Ectodermal cell (in vitro differentiated cells): ENCODE measurements around the gene SLC66A1.

Source experiments
- H3K27ac ChIP-seq: 2 replicates; pipeline ENCODE4 v1.7.0; 2013; ENCODE audit warnings: mild to moderate bottlenecking, low read depth, low read length; ENCODE audit not compliant: insufficient read depth, poor library complexity, severe bottlenecking
- H3K27me3 ChIP-seq: 2 replicates; pipeline ENCODE4 v1.7.0; 2013; ENCODE audit warnings: mild to moderate bottlenecking, low read length; ENCODE audit not compliant: insufficient read depth, control insufficient read depth, poor library complexity, severe bottlenecking
- H3K36me3 ChIP-seq: one replicate; pipeline ENCODE4 v1.7.0; 2013; ENCODE audit warnings: low read length; ENCODE audit not compliant: control insufficient read depth, insufficient read depth
- H3K4me1 ChIP-seq: one replicate; pipeline ENCODE4 v1.7.0; 2013; ENCODE audit warnings: low read length; ENCODE audit not compliant: control insufficient read depth, insufficient read depth
- H3K4me3 ChIP-seq: 2 replicates; pipeline ENCODE4 v1.7.0; 2013; ENCODE audit warnings: low read depth, low read length, control low read depth; ENCODE audit not compliant: insufficient read depth
- H3K9me3 ChIP-seq: 2 replicates; pipeline ENCODE4 v1.7.0; 2013; ENCODE audit warnings: mild to moderate bottlenecking, low read length, moderate library complexity; ENCODE audit not compliant: control insufficient read depth
- WGBS, 2 experiments: methylation state at CpG; one replicate each; pipeline ENCODE4 v1.1.7; 2013; ENCODE audit warnings: missing lambda C conversion rate in 2 of 2; 5-methylcytosine and 5-hydroxymethylcytosine counted together

Gene SLC66A1

GRCh38 chr1:19305880-19306279 lies 6.2 kb upstream of the SLC66A1 start:
- WGBS, 2 experiments, result 94 to 95% methylated on average over 11 of the region's 11 CpGs

GRCh38 chr1:19306941-19307340 lies 5.2 kb upstream of the SLC66A1 start:
- no peaks in the 10 kb centered on the region for H3K27me3 ChIP-seq
- no peak overlapping the region for H3K4me3 ChIP-seq
- H3K4me1 ChIP-seq, result no peaks in the 10 kb centered on the region
- H3K36me3 ChIP-seq, result peaks cover 42% of the 10 kb centered on the region
- H3K27ac ChIP-seq, result no peak overlapping the region
- H3K9me3 ChIP-seq, result no peaks in the 10 kb centered on the region
- WGBS, 2 experiments, result 95 to 98% methylated on average over 6 of the region's 6 CpGs

More at GRCh38 chr1:19305880-19306279, 6.2 kb upstream of the SLC66A1 start:
- Histone ChIP-seq H3K36me3 (peaks cover 42% of the 10 kb centered on the region), H3K9me3 (no peaks in the 10 kb centered on the region), H3K4me1 (no peaks in the 10 kb centered on the region), H3K27ac (no peak overlapping the region), H3K4me3 (no peak overlapping the region), H3K27me3 (no peaks in the 10 kb centered on the region)

- WGBS, 2 experiments, result 94% methylated on average over 10 of the region's 10 CpGs
- H3K4me1 ChIP-seq, result peaks cover 2% of the 10 kb centered on the region
- no peak overlapping the region for H3K4me3 ChIP-seq
- no peaks in the 10 kb centered on the region for H3K9me3 ChIP-seq
- H3K36me3 ChIP-seq, result peaks cover 42% of the 10 kb centered on the region
- no peak overlapping the region for H3K27ac ChIP-seq
- no peaks in the 10 kb centered on the region for H3K27me3 ChIP-seq
Measured at GRCh38 chr1:19307794-19308508, 4.2 kb upstream of the SLC66A1 start.

- H3K36me3 ChIP-seq, result peaks cover 39% of the 10 kb centered on the region
- no peak overlapping the region for H3K27ac ChIP-seq
- H3K4me1 ChIP-seq, result peaks cover 6% of the 10 kb centered on the region
- WGBS, 2 experiments, result 83 to 84% methylated on average over 3 of the region's 3 CpGs
- no peaks in the 10 kb centered on the region for H3K9me3 ChIP-seq
- H3K27me3 ChIP-seq, result no peaks in the 10 kb centered on the region
- no peak overlapping the region for H3K4me3 ChIP-seq
Measured at GRCh38 chr1:19308509-19308907, 3.6 kb upstream of the SLC66A1 start.

GRCh38 chr1:19309123-19309813 lies 2.9 kb upstream of the SLC66A1 start:
- H3K27ac ChIP-seq, result no peak overlapping the region
- WGBS, 2 experiments, result 91 to 93% methylated on average over 6 of the region's 6 CpGs
- no peaks in the 10 kb centered on the region for H3K27me3 ChIP-seq
- no peak overlapping the region for H3K4me3 ChIP-seq
- no peaks in the 10 kb centered on the region for H3K9me3 ChIP-seq
- peaks cover 6% of the 10 kb centered on the region for H3K4me1 ChIP-seq
- H3K36me3 ChIP-seq, result peaks cover 34% of the 10 kb centered on the region

- no peak overlapping the region for H3K4me3 ChIP-seq
- H3K4me1 ChIP-seq, result peaks cover 6% of the 10 kb centered on the region
- H3K27me3 ChIP-seq, result no peaks in the 10 kb centered on the region
- H3K27ac ChIP-seq, result no peak overlapping the region
- 91 to 94% methylated on average over 7 of the region's 7 CpGs for WGBS, 2 experiments
- peaks cover 31% of the 10 kb centered on the region for H3K36me3 ChIP-seq
- no peaks in the 10 kb centered on the region for H3K9me3 ChIP-seq
Measured at GRCh38 chr1:19310061-19310460, 2.1 kb upstream of the SLC66A1 start.

GRCh38 chr1:19310720-19311502 lies 1.2 kb upstream of the SLC66A1 start:
- peak overlapping the region; percentile 75 for H3K4me3 ChIP-seq
- no peaks in the 10 kb centered on the region for H3K9me3 ChIP-seq
- H3K27me3 ChIP-seq, result no peaks in the 10 kb centered on the region
- 59 to 69% methylated on average over 13 of the region's 13 CpGs for WGBS, 2 experiments
- peaks cover 23% of the 10 kb centered on the region for H3K36me3 ChIP-seq
- peaks cover 6% of the 10 kb centered on the region for H3K4me1 ChIP-seq
- no peak overlapping the region for H3K27ac ChIP-seq

- no peaks in the 10 kb centered on the region for H3K27me3 ChIP-seq
- H3K4me1 ChIP-seq, result peaks cover 6% of the 10 kb centered on the region
- H3K36me3 ChIP-seq, result peaks cover 20% of the 10 kb centered on the region
- no peak overlapping the region for H3K27ac ChIP-seq
- 1% methylated on average over 29 of the region's 29 CpGs for WGBS, 2 experiments
- H3K9me3 ChIP-seq, result no peaks in the 10 kb centered on the region
- H3K4me3 ChIP-seq, result peak overlapping the region; percentile 75
Measured at GRCh38 chr1:19311503-19311930, 609 bp upstream of the SLC66A1 start.

GRCh38 chr1:19312782-19313635 lies 883 bp downstream of the SLC66A1 start:
- Histone ChIP-seq H3K27me3 (no peaks in the 10 kb centered on the region), H3K4me1 (peaks cover 6% of the 10 kb centered on the region), H3K27ac (no peak overlapping the region), H3K9me3 (no peaks in the 10 kb centered on the region), H3K36me3 (peaks cover 5% of the 10 kb centered on the region), H3K4me3 (peak overlapping the region; percentile 75)
- 56 to 59% methylated on average over 20 of the region's 20 CpGs for WGBS, 2 experiments
